Measurements from ENCODE around the gene KRTAP5-5. TPM values are rescaled to one million over a fixed set of nuclear protein-coding genes. Genes with fewer than 3 reads are reported as not detected.
A peak's percentile ranks its signal among the peaks of the same experiment; 100 is the strongest.
"Not testable (repeated sequence)": the region's sequence is repeated elsewhere in the genome, so short reads cannot be mapped to it uniquely, and the experiment has no call there.

Gene KRTAP5-5
- total RNA-seq, 1 experiment from 2014 or later: not detected

DNA sequence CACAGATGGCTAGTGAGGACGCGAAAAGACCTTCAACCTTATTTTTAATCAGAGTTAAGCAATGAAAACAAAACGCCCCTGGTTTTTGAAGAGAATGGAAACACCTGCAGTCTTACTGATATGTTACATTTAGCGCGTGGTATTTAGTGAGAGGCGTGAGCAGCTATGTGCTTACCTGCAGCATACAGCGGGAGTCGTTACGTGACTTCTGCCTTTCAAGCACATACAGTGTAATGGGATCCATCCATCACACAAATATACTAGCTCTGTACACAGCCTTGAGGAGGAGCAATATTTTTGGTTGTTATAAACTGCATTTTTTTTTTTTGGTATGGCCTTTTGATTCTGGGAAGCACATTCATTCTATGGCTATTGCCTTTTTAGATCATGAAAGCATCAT is 36.9 kb upstream of the KRTAP5-5 start:
- no peak overlapping the region for H3K27ac ChIP-seq (ENCODE audit: insufficient read length, low read depth, low read length)
- H3K4me1 ChIP-seq (ENCODE audit: insufficient read depth, low read length): peaks cover 3% of the 10 kb centered on the region; the same call in 1 of the 2 replicates
- H3K27me3 ChIP-seq (ENCODE audit: insufficient read depth, low read length): no peaks in the 10 kb centered on the region
- no peak overlapping the region for H2AFZ ChIP-seq (ENCODE audit: low read length)
- Mint-ChIP-seq H3K4me3 (no peak overlapping the region), H3K4me1 (peaks cover 23 to 27% of the 10 kb centered on the region in 2 experiments), H3K27me3 (ENCODE audit: low read depth) (peaks cover 78% of the 10 kb centered on the region), H3K36me3 (ENCODE audit: insufficient read depth in 1 of 3, low read depth in 3 of 3) (no peaks in the 10 kb centered on the region), H3K9me3 (peaks cover 0 to 2% of the 10 kb centered on the region in 2 experiments; a peak in 2 of 5 replicates), H3K27ac (no peak overlapping the region)
- no peak overlapping the region for H3K14ac ChIP-seq (ENCODE audit: insufficient read depth, low read length)
- H2BK12ac ChIP-seq (ENCODE audit: insufficient read length, low read depth, low read length): no peak overlapping the region
- H4K8ac ChIP-seq (replicated peaks; ENCODE audit: insufficient read length, low read depth, low read length): no peak overlapping the region
- TF ChIP-seq, protein P1, sequence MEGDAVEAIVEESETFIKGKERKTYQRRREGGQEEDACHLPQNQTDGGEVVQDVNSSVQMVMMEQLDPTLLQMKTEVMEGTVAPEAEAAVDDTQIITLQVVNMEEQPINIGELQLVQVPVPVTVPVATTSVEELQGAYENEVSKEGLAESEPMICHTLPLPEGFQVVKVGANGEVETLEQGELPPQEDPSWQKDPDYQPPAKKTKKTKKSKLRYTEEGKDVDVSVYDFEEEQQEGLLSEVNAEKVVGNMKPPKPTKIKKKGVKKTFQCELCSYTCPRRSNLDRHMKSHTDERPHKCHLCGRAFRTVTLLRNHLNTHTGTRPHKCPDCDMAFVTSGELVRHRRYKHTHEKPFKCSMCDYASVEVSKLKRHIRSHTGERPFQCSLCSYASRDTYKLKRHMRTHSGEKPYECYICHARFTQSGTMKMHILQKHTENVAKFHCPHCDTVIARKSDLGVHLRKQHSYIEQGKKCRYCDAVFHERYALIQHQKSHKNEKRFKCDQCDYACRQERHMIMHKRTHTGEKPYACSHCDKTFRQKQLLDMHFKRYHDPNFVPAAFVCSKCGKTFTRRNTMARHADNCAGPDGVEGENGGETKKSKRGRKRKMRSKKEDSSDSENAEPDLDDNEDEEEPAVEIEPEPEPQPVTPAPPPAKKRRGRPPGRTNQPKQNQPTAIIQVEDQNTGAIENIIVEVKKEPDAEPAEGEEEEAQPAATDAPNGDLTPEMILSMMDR (conservative IDR thresholded peaks at IDR 0.05): no peak
- H3K23me2 ChIP-seq (ENCODE audit: insufficient read length, low read depth, low read length, poor library complexity, severe bottlenecking): no peaks in the 10 kb centered on the region
- no peak overlapping the region for H2BK5ac ChIP-seq (ENCODE audit: insufficient read length, low read length)
- H3K9me3 ChIP-seq (ENCODE audit: control insufficient read depth, low read depth, low read length): no peaks in the 10 kb centered on the region
- H2BK120ac ChIP-seq (ENCODE audit: low read depth, low read length, poor library complexity, severe bottlenecking): no peak overlapping the region
- H3K79me2 ChIP-seq (ENCODE audit: insufficient read depth, low read length): no peaks in the 10 kb centered on the region
- H2AK5ac ChIP-seq (ENCODE audit: insufficient read length, low read length): no peak overlapping the region
- H3K18ac ChIP-seq (ENCODE audit: insufficient read length, low read depth, low read length): no peak overlapping the region
- no peak overlapping the region for H4K91ac ChIP-seq (ENCODE audit: insufficient read length, low read depth, low read length)
- no peak overlapping the region for H2BK15ac ChIP-seq (ENCODE audit: low read depth, low read length)
- H3K23ac ChIP-seq (ENCODE audit: insufficient read length, low read depth, low read length): no peak overlapping the region
- H4K20me1 ChIP-seq (ENCODE audit: control insufficient read depth, insufficient read depth, insufficient read length): no peaks in the 10 kb centered on the region
- no peak overlapping the region for H3K9ac ChIP-seq (ENCODE audit: extremely low read depth, insufficient read length, low read length)
- no CpG with 5 or more reads among the region's 9 CpGs for WGBS (ENCODE audit: extremely low coverage, insufficient read length, low lambda C conversion rate)
- no peak overlapping the region for H3K4me2 ChIP-seq (ENCODE audit: insufficient read depth, insufficient read length, low read length)
- H3K79me1 ChIP-seq (ENCODE audit: insufficient read depth, low read depth, low read length, poor library complexity, severe bottlenecking): no peaks in the 10 kb centered on the region
- H3T11ph ChIP-seq (ENCODE audit: low read length): no peak overlapping the region
- no peak overlapping the region for H2BK20ac ChIP-seq (ENCODE audit: low read depth, low read length, poor library complexity, severe bottlenecking)
- H3K56ac ChIP-seq (ENCODE audit: insufficient read length, low read depth, low read length): no peak overlapping the region
- no peak overlapping the region for H4K5ac ChIP-seq (ENCODE audit: insufficient read length, low read depth, low read length)
- no peak overlapping the region for H3K4ac ChIP-seq (ENCODE audit: low read depth, low read length)
- no peak for DNase-seq

DNA sequence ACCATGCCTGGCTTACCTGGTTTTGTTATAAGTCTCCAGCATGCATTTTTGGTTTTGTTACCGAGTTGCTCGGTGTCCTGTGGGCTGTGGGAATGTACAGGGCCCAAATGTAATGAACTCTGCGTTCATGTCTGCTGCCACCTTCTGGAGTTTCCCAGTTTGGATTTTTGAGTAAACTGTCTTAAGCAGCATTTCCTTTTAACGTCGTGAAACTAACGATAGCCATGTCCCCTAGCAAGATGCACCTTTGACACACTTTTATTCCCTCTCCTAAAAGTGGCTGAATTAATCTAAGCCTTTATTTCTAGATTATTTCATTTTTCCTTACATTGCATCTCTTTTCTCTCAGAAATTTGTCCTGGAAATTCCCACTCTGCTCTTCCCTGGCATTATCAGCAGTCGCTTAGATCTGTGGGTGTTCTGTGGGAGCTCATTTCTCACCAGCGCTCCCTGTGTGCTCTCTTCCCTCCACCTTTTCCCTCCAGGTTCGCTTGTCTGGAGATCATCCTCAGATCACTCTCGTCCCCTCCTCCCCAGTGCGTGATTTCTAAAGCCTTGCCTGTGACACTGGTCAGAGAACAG is 33.5 kb upstream of the KRTAP5-5 start:
- not testable (repeated sequence) for H3K9me3 ChIP-seq (ENCODE audit: control insufficient read depth, low read depth, low read length); H3K23ac ChIP-seq (ENCODE audit: insufficient read length, low read depth, low read length); H3K4ac ChIP-seq (ENCODE audit: low read depth, low read length); H2BK5ac ChIP-seq (ENCODE audit: insufficient read length, low read length); H4K5ac ChIP-seq (ENCODE audit: insufficient read length, low read depth, low read length); H3K56ac ChIP-seq (ENCODE audit: insufficient read length, low read depth, low read length); H3K36me3 Mint-ChIP-seq (ENCODE audit: insufficient read depth in 1 of 3, low read depth in 3 of 3); H4K91ac ChIP-seq (ENCODE audit: insufficient read length, low read depth, low read length); H3K9me3 Mint-ChIP-seq; H3K27ac ChIP-seq (ENCODE audit: insufficient read length, low read depth, low read length); H3K79me2 ChIP-seq (ENCODE audit: insufficient read depth, low read length); H3K14ac ChIP-seq (ENCODE audit: insufficient read depth, low read length); H3K27me3 ChIP-seq (ENCODE audit: insufficient read depth, low read length); H3T11ph ChIP-seq (ENCODE audit: low read length); H2BK12ac ChIP-seq (ENCODE audit: insufficient read length, low read depth, low read length); H4K20me1 ChIP-seq (ENCODE audit: control insufficient read depth, insufficient read depth, insufficient read length); H3K23me2 ChIP-seq (ENCODE audit: insufficient read length, low read depth, low read length, poor library complexity, severe bottlenecking); H4K8ac ChIP-seq (replicated peaks; ENCODE audit: insufficient read length, low read depth, low read length); H2AFZ ChIP-seq (ENCODE audit: low read length); H2AK5ac ChIP-seq (ENCODE audit: insufficient read length, low read length); H3K79me1 ChIP-seq (ENCODE audit: insufficient read depth, low read depth, low read length, poor library complexity, severe bottlenecking); H2BK120ac ChIP-seq (ENCODE audit: low read depth, low read length, poor library complexity, severe bottlenecking); H3K4me1 ChIP-seq (ENCODE audit: insufficient read depth, low read length); H2BK20ac ChIP-seq (ENCODE audit: low read depth, low read length, poor library complexity, severe bottlenecking); DNase-seq; H2BK15ac ChIP-seq (ENCODE audit: low read depth, low read length)
- peak overlapping the region; percentile 5 to 31; a peak in 3 of 5 replicates for H3K4me3 Mint-ChIP-seq
- peak overlapping the region; percentile 51 for H3K4me2 ChIP-seq (ENCODE audit: insufficient read depth, insufficient read length, low read length)
- no CpG with 5 or more reads among the region's 11 CpGs for WGBS (ENCODE audit: extremely low coverage, insufficient read length, low lambda C conversion rate)
- H3K27me3 Mint-ChIP-seq (ENCODE audit: low read depth): peaks cover 77% of the 10 kb centered on the region
- peak overlapping the region in 2 of 3 experiments; percentile 27 to 36; a peak in 2 of 7 replicates for H3K27ac Mint-ChIP-seq
- H3K4me1 Mint-ChIP-seq: peaks cover 29 to 33% of the 10 kb centered on the region in 2 experiments
- H3K9ac ChIP-seq (ENCODE audit: extremely low read depth, insufficient read length, low read length): peak overlapping the region; percentile 22
- peak overlapping the region; percentile 29 for H3K18ac ChIP-seq (ENCODE audit: insufficient read length, low read depth, low read length)
